Duodenal mucosa (tissue), 2 donors: ENCODE data around the gene FADS1.

Experiments used
- H3K27ac ChIP-seq: one replicate; pipeline ENCODE4 v1.7.0; 2013; ENCODE audit warnings: low read depth, low read length
- H3K27me3 ChIP-seq, 2 donors: one replicate each; pipeline ENCODE4 v1.7.0; 2013; ENCODE audit warnings: low read length in 2 of 2, control low read depth in 1 of 2; ENCODE audit not compliant: insufficient read depth in 2 of 2, control insufficient read depth in 1 of 2
- H3K36me3 ChIP-seq, 2 donors: one replicate each; pipeline ENCODE4 v1.7.0; 2013; ENCODE audit warnings: low read length in 2 of 2, control low read depth in 1 of 2; ENCODE audit not compliant: insufficient read depth in 2 of 2, control insufficient read depth in 1 of 2
- H3K4me1 ChIP-seq, 2 donors: one replicate each; pipeline ENCODE4 v1.7.0; 2013; ENCODE audit warnings: low read length in 2 of 2, control low read depth in 1 of 2; ENCODE audit not compliant: insufficient read depth in 2 of 2, control insufficient read depth in 1 of 2
- H3K4me3 ChIP-seq, 2 donors: one replicate each; pipeline ENCODE4 v1.7.0; 2013; ENCODE audit warnings: low read length in 2 of 2, low read depth in 1 of 2
- H3K9ac ChIP-seq, 2 donors: one replicate each; pipeline ENCODE4 v1.7.0; 2013; ENCODE audit warnings: low read length in 2 of 2, low read depth in 1 of 2
- H3K9me3 ChIP-seq, 2 donors: one replicate each; pipeline ENCODE4 v1.7.0; 2013; ENCODE audit warnings: low read length in 2 of 2, control low read depth in 1 of 2; ENCODE audit not compliant: control insufficient read depth in 1 of 2

Gene FADS1

GRCh38 chr11:61769946-61770683 lies 46.7 kb downstream of the FADS1 start:
- H3K27ac ChIP-seq: no peak overlapping the region
- no peak overlapping the region for H3K4me3 ChIP-seq
- H3K27me3 ChIP-seq: no peaks in the 10 kb centered on the region
- H3K9me3 ChIP-seq: no peaks in the 10 kb centered on the region
- H3K4me1 ChIP-seq: peaks cover 12 to 21% of the 10 kb centered on the region in 2 donors
- H3K9ac ChIP-seq: no peak overlapping the region
- H3K36me3 ChIP-seq: peaks cover 0 to 13% of the 10 kb centered on the region in 2 donors

GRCh38 chr11:61769169-61769920 lies 47.5 kb downstream of the FADS1 start:
- Histone ChIP-seq H3K4me1 (peaks cover 12 to 21% of the 10 kb centered on the region in 2 donors), H3K27me3 (no peaks in the 10 kb centered on the region), H3K9ac (no peak overlapping the region), H3K36me3 (peaks cover 0 to 13% of the 10 kb centered on the region in 2 donors), H3K9me3 (no peaks in the 10 kb centered on the region), H3K27ac (no peak overlapping the region), H3K4me3 (no peak overlapping the region)

- no peaks in the 10 kb centered on the region for H3K9me3 ChIP-seq
- H3K4me1 ChIP-seq: peaks cover 12 to 21% of the 10 kb centered on the region in 2 donors
- no peak overlapping the region for H3K9ac ChIP-seq
- H3K27me3 ChIP-seq: no peaks in the 10 kb centered on the region
- H3K36me3 ChIP-seq: peaks cover 0 to 13% of the 10 kb centered on the region in 2 donors
- no peak overlapping the region for H3K4me3 ChIP-seq
- no peak overlapping the region for H3K27ac ChIP-seq
Measured at GRCh38 chr11:61768376-61769076, 48.3 kb downstream of the FADS1 start.

- Histone ChIP-seq H3K36me3 (peaks cover 0 to 13% of the 10 kb centered on the region in 2 donors), H3K27me3 (peaks cover 0 to 3% of the 10 kb centered on the region in 2 donors), H3K4me1 (peaks cover 7 to 14% of the 10 kb centered on the region in 2 donors), H3K27ac (no peak overlapping the region), H3K4me3 (no peak overlapping the region), H3K9me3 (no peaks in the 10 kb centered on the region), H3K9ac (no peak overlapping the region)
Measured at GRCh38 chr11:61766353-61766841, 50.4 kb downstream of the FADS1 start.

GRCh38 chr11:61765550-61766253 lies 51.1 kb downstream of the FADS1 start:
- H3K27me3 ChIP-seq: peaks cover 0 to 3% of the 10 kb centered on the region in 2 donors
- H3K4me1 ChIP-seq: peaks cover 7 to 14% of the 10 kb centered on the region in 2 donors
- peaks cover 0 to 8% of the 10 kb centered on the region in 2 donors for H3K36me3 ChIP-seq
- no peak overlapping the region for H3K4me3 ChIP-seq
- H3K9ac ChIP-seq: no peak overlapping the region
- H3K9me3 ChIP-seq: no peaks in the 10 kb centered on the region
- no peak overlapping the region for H3K27ac ChIP-seq

GRCh38 chr11:61764606-61765260 lies 52.1 kb downstream of the FADS1 start:
- peak overlapping the region in 1 of 2 donors; percentile 25 for H3K9ac ChIP-seq
- no peaks in the 10 kb centered on the region for H3K9me3 ChIP-seq
- H3K4me1 ChIP-seq: peaks cover 7 to 14% of the 10 kb centered on the region in 2 donors
- H3K27ac ChIP-seq: no peak overlapping the region
- no peak overlapping the region for H3K4me3 ChIP-seq
- H3K27me3 ChIP-seq: peaks cover 0 to 3% of the 10 kb centered on the region in 2 donors
- H3K36me3 ChIP-seq: peaks cover 0 to 8% of the 10 kb centered on the region in 2 donors

- H3K9ac ChIP-seq: no peak overlapping the region
- H3K9me3 ChIP-seq: no peaks in the 10 kb centered on the region
- peaks cover 0 to 3% of the 10 kb centered on the region in 2 donors for H3K27me3 ChIP-seq
- no peak overlapping the region for H3K4me3 ChIP-seq
- H3K4me1 ChIP-seq: peaks cover 7 to 14% of the 10 kb centered on the region in 2 donors
- H3K36me3 ChIP-seq: peaks cover 0 to 8% of the 10 kb centered on the region in 2 donors
- H3K27ac ChIP-seq: no peak overlapping the region
Measured at GRCh38 chr11:61763930-61764605, 52.7 kb downstream of the FADS1 start.

GRCh38 chr11:61762798-61763197 lies 54.0 kb downstream of the FADS1 start:
- peaks cover 12 to 19% of the 10 kb centered on the region in 2 donors for H3K4me1 ChIP-seq
- H3K4me3 ChIP-seq: no peak overlapping the region
- no peak overlapping the region for H3K27ac ChIP-seq
- no peaks in the 10 kb centered on the region for H3K9me3 ChIP-seq
- no peak overlapping the region for H3K9ac ChIP-seq
- peaks cover 0 to 12% of the 10 kb centered on the region in 2 donors for H3K36me3 ChIP-seq
- peaks cover 0 to 3% of the 10 kb centered on the region in 2 donors for H3K27me3 ChIP-seq

GRCh38 chr11:61762223-61762615 lies 54.6 kb downstream of the FADS1 start:
- no peaks in the 10 kb centered on the region for H3K9me3 ChIP-seq
- no peak overlapping the region for H3K27ac ChIP-seq
- peaks cover 0 to 12% of the 10 kb centered on the region in 2 donors for H3K36me3 ChIP-seq
- H3K9ac ChIP-seq: no peak overlapping the region
- H3K27me3 ChIP-seq: peaks cover 0 to 3% of the 10 kb centered on the region in 2 donors
- H3K4me1 ChIP-seq: peaks cover 18 to 23% of the 10 kb centered on the region in 2 donors
- no peak overlapping the region for H3K4me3 ChIP-seq
